ENCODE data around the gene LAGE3. TPM values are rescaled to one million over a fixed set of nuclear protein-coding genes. Genes with fewer than 3 reads are reported as not detected.

The LAGE3 gene
- total RNA-seq, 1 donor from 2014 or later: 14.7 TPM

GRCh38 chrX:154469880-154470279 lies 9.2 kb downstream of the LAGE3 start:
- H3K36me3 ChIP-seq (ENCODE audit: control insufficient read depth, insufficient read depth, low read length): peaks cover 37% of the 10 kb centered on the region
- no peaks in the 10 kb centered on the region for H3K27me3 ChIP-seq (ENCODE audit: control insufficient read depth, insufficient read depth, low read length)
- DNase-seq (ENCODE audit: low read depth): no peak
- no peak overlapping the region for H3K4me3 ChIP-seq (ENCODE audit: low read depth, low read length)
- TF ChIP-seq CTCF (IDR thresholded peaks at IDR 0.05; ENCODE audit: insufficient read depth, low read length, severe bottlenecking): no peak
- no peak for FAIRE-seq

GRCh38 chrX:154469114-154469513 lies 10.0 kb downstream of the LAGE3 start:
- Histone ChIP-seq H3K4me3 (ENCODE audit: low read depth, low read length) (no peak overlapping the region), H3K36me3 (ENCODE audit: control insufficient read depth, insufficient read depth, low read length) (peaks cover 39% of the 10 kb centered on the region), H3K27me3 (ENCODE audit: control insufficient read depth, insufficient read depth, low read length) (no peaks in the 10 kb centered on the region)
- FAIRE-seq (no peak), DNase-seq (ENCODE audit: low read depth) (no peak)
- TF ChIP-seq CTCF (IDR thresholded peaks at IDR 0.05; ENCODE audit: insufficient read depth, low read length, severe bottlenecking): no peak

- Histone ChIP-seq H3K27me3 (ENCODE audit: control insufficient read depth, insufficient read depth, low read length) (no peaks in the 10 kb centered on the region), H3K36me3 (ENCODE audit: control insufficient read depth, insufficient read depth, low read length) (peaks cover 39% of the 10 kb centered on the region), H3K4me3 (ENCODE audit: low read depth, low read length) (no peak overlapping the region)
- no peak for FAIRE-seq
- DNase-seq (ENCODE audit: low read depth): no peak
- no peak for TF ChIP-seq CTCF (IDR thresholded peaks at IDR 0.05; ENCODE audit: insufficient read depth, low read length, severe bottlenecking)
These were observed 10.9 kb downstream of the LAGE3 start for GRCh38 chrX:154468217-154468616.

- Histone ChIP-seq H3K4me3 (ENCODE audit: low read depth, low read length) (no peak overlapping the region), H3K36me3 (ENCODE audit: control insufficient read depth, insufficient read depth, low read length) (peaks cover 43% of the 10 kb centered on the region), H3K27me3 (ENCODE audit: control insufficient read depth, insufficient read depth, low read length) (no peaks in the 10 kb centered on the region)
- DNase-seq (ENCODE audit: low read depth) (no peak), FAIRE-seq (no peak)
- no peak for TF ChIP-seq CTCF (IDR thresholded peaks at IDR 0.05; ENCODE audit: insufficient read depth, low read length, severe bottlenecking)
These were observed 11.5 kb downstream of the LAGE3 start for GRCh38 chrX:154467556-154467955.

GRCh38 chrX:154466907-154467306 lies 12.2 kb downstream of the LAGE3 start:
- FAIRE-seq (no peak), DNase-seq (ENCODE audit: low read depth) (no peak)
- no peak overlapping the region for H3K4me3 ChIP-seq (ENCODE audit: low read depth, low read length)
- no peak for TF ChIP-seq CTCF (IDR thresholded peaks at IDR 0.05; ENCODE audit: insufficient read depth, low read length, severe bottlenecking)
- peaks cover 41% of the 10 kb centered on the region for H3K36me3 ChIP-seq (ENCODE audit: control insufficient read depth, insufficient read depth, low read length)
- H3K27me3 ChIP-seq (ENCODE audit: control insufficient read depth, insufficient read depth, low read length): no peaks in the 10 kb centered on the region

GRCh38 chrX:154466036-154466435 lies 13.0 kb downstream of the LAGE3 start:
- TF ChIP-seq CTCF (IDR thresholded peaks at IDR 0.05; ENCODE audit: insufficient read depth, low read length, severe bottlenecking): no peak
- Histone ChIP-seq H3K36me3 (ENCODE audit: control insufficient read depth, insufficient read depth, low read length) (peaks cover 36% of the 10 kb centered on the region), H3K4me3 (ENCODE audit: low read depth, low read length) (no peak overlapping the region), H3K27me3 (ENCODE audit: control insufficient read depth, insufficient read depth, low read length) (no peaks in the 10 kb centered on the region)
- DNase-seq (ENCODE audit: low read depth) (no peak), FAIRE-seq (no peak)

All from bronchial epithelial cell (primary cell).